T-cell (primary cell): ENCODE results near the gene SLC12A2. TPM values are rescaled to one million over a fixed set of nuclear protein-coding genes. Genes with fewer than 3 reads are reported as not detected.
A peak's percentile ranks its signal among the peaks of the same experiment; 100 is the strongest.

Source experiments
- ATAC-seq, 4 experiments: fragments of 200-7000 bp in 3 of 4; fragments of 150-1000 bp in 1 of 4; cut with Tn5 transposase; replicated peaks in 1 of 4; 1 replicate in 3 of 4; 2 replicates in 1 of 4; pipeline ENCODE4 v1.10.0; 2021; ENCODE audit warnings: moderate library complexity in 3 of 4, mild to moderate bottlenecking in 2 of 4, moderate number of reproducible peaks in 1 of 4
- CTCF ChIA-PET, 2 donors: fragments of 300-600 bp; sonication (Branson Sonifier 250); formaldehyde crosslinking; loops; one replicate each; lab custom pipeline; 2022; ENCODE audit warnings: antibody characterized with exemption in 2 of 2; lab: Charles Lee
- POLR2A ChIA-PET, 2 donors: fragments of 300-600 bp; sonication (Branson Sonifier 250); formaldehyde crosslinking; loops; one replicate each; lab custom pipeline; 2022; ENCODE audit warnings: antibody characterized with exemption in 2 of 2; lab: Charles Lee
- DNase-seq, 35 experiments: peaks; one replicate each; pipeline versions ENCODE4 v3.0.0 to v3.0.0-alpha.2; 2013 to 2023
- H3K27ac ChIP-seq: one replicate; pipeline ENCODE4 v1.5.1; 2013; ENCODE audit warnings: low read length
- H3K27me3 ChIP-seq, 2 experiments: replicated peaks in 1 of 2; 1 replicate in 1 of 2; 2 replicates in 1 of 2; pipeline versions ENCODE4 v1.6.1 to v1.7.0; 2013; ENCODE audit warnings: low read length in 1 of 2, mixed read lengths in 1 of 2; ENCODE audit not compliant: control insufficient read depth in 2 of 2, insufficient read depth in 2 of 2; ENCODE audit errors: extremely low read depth in 1 of 2
- H3K36me3 ChIP-seq, 2 donors: 1 replicate in 1 of 2; 2 replicates in 1 of 2; pipeline versions ENCODE4 v1.6.1 to v1.7.0; 2013; ENCODE audit warnings: low read length in 1 of 2; ENCODE audit not compliant: control insufficient read depth in 2 of 2, insufficient read depth in 1 of 2; ENCODE audit errors: extremely low read depth in 1 of 2
- H3K4me1 ChIP-seq, 2 experiments: 1 replicate in 1 of 2; 2 replicates in 1 of 2; pipeline versions ENCODE4 v1.6.1 to v1.7.0; 2013; ENCODE audit warnings: low read length in 2 of 2, mixed read lengths in 1 of 2; ENCODE audit not compliant: insufficient read depth in 2 of 2, control insufficient read depth in 1 of 2; ENCODE audit errors: extremely low read depth in 1 of 2
- H3K4me3 ChIP-seq, 2 donors: 1 replicate in 1 of 2; 2 replicates in 1 of 2; pipeline versions ENCODE4 v1.5.1 to v1.7.0; 2013; ENCODE audit warnings: mild to moderate bottlenecking in 2 of 2, low read length in 1 of 2, moderate library complexity in 1 of 2; ENCODE audit not compliant: control insufficient read depth in 1 of 2; ENCODE audit errors: extremely low read depth in 1 of 2
- H3K9me3 ChIP-seq: 2 replicates; pipeline ENCODE4 v1.7.0; 2013
- H3K27ac Mint-ChIP-seq, 2 donors: one replicate each; pipeline ENCODE4 v1.8.0; 2020 to 2021; ENCODE audit warnings: mild to moderate bottlenecking in 2 of 2, mixed read lengths in 2 of 2
- H3K27me3 Mint-ChIP-seq, 2 donors: one replicate each; pipeline ENCODE4 v1.8.0; 2021 to 2022; ENCODE audit warnings: mixed read lengths in 2 of 2
- H3K36me3 Mint-ChIP-seq: one replicate; pipeline ENCODE4 v1.8.0; 2021; ENCODE audit warnings: mixed read lengths
- H3K4me1 Mint-ChIP-seq, 3 donors: one replicate each; pipeline ENCODE4 v1.8.0; 2020 to 2022; ENCODE audit warnings: mixed read lengths in 3 of 3, mild to moderate bottlenecking in 1 of 3
- H3K4me3 Mint-ChIP-seq, 3 donors: one replicate each; pipeline ENCODE4 v1.8.0; 2020 to 2022; ENCODE audit warnings: mild to moderate bottlenecking in 3 of 3, mixed read lengths in 3 of 3, moderate library complexity in 3 of 3
- H3K9me3 Mint-ChIP-seq, 3 donors: one replicate each; pipeline ENCODE4 v1.8.0; 2020 to 2022; ENCODE audit warnings: mixed read lengths in 3 of 3
- WGBS: methylation state at CpG from one replicate; pipeline ENCODE4 v1.1.5; 2013; ENCODE audit warnings: missing lambda C conversion rate; ENCODE audit not compliant: insufficient coverage; 5-methylcytosine and 5-hydroxymethylcytosine counted together
- total RNA-seq, 35 experiments: library from RNA in 6 of 35; stranded (reverse) in 6 of 35; fragments of 120-200 nt in 1 of 35; gene quantifications; one replicate each; pipeline versions ENCODE4 v1.2.1 to v1.2.4 and lab custom pipeline; 2013 to 2026

The SLC12A2 gene
- total RNA-seq, 5 donors from 2014 or later (not counting 1 experiment from before 2014, with no cell fraction given) = 10.5 to 15.9 (median 12.4) TPM

DNA sequence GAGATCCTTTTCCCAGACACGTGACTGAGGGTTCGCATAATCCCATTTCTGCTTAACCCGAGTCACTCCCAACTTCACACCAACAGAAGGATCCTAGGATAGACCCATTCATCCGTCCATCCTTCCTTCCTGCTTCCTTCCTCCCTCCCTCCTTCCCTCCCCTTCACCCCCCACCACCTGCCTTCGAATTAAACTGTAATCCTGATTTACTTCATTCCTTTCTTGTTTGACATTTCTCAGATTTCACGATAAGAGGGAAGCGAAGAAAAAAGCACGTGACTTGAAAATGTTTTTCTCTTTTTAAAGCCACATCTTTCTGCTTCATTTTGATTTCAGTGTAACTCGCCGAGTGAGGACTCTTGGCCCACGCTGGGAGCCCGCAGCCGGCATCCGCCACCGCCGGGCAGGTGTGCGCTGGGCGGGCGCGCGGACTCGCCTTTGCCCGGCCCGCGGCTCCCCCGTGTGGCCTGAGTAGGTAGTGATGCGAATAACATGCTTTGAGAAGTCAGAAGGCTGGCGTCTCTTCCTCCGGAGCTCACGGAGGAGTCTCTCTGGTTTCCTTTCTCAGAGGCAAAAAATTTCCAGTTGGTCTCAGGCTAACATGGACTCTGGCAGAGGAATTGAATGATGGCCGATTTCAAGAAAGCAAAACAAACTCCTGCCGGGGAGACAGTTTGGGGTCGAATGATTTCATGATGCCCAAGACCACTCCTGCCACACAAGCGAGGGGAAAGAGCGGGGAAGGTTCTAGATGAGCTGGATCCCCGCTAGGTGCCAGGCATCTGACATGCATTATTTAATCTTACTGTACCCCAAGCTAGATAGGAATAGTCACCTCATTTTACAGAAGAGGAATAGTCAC, 117.7 kb downstream of the SLC12A2 start:
- Mint-ChIP-seq H3K36me3 (no peaks in the 10 kb centered on the region), H3K27me3 (peaks cover 0 to 2% of the 10 kb centered on the region in 2 donors), H3K27ac (no peak overlapping the region), H3K4me3 (peak overlapping the region in 1 of 3 donors; percentile 38), H3K9me3 (no peaks in the 10 kb centered on the region), H3K4me1 (peaks cover 29 to 34% (median 34%) of the 10 kb centered on the region in 3 donors)
- peak; percentile 70 to 92 (median 90) for ATAC-seq
- H3K27ac ChIP-seq = no peak overlapping the region
- WGBS = 11% methylated on average over 30 of the region's 36 CpGs
- H3K4me1 ChIP-seq = peaks cover 20 to 21% of the 10 kb centered on the region in 2 experiments
- POLR2A ChIA-PET = no interaction called here
- H3K36me3 ChIP-seq = no peaks in the 10 kb centered on the region
- peaks cover 0 to 5% of the 10 kb centered on the region in 2 experiments for H3K27me3 ChIP-seq
- DNase-seq = peak; percentile 58 to 88 (median 79)
- no peaks in the 10 kb centered on the region for H3K9me3 ChIP-seq
- H3K4me3 ChIP-seq = peak overlapping the region in 1 of 2 donors; percentile 30
- CTCF ChIA-PET = interaction anchor here (0.5 to 2.2 kb wide), 11 partner anchors 12 to 664 kb away, joined by 3 to 10 read pairs (median 3); no protein-coding TSS in a partner anchor

DNA sequence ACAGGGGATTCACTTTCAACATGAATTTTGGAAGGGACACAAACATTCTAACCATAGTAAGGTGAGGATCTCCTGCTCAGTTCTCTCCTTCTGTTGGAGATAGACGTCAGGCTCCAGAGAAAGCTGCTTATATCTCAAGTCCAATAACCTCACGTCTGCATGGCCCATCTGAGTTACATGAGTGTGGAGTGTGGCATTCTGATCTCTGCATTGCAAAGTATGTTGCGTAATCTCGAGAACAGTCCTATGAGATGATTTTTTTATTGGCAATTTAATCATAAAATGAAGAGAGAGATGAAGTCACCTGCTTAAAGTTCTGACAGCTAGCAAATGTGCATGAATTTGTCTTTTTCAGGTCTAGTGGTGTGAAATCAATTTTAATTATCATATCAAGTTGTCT, 118.8 kb downstream of the SLC12A2 start:
- DNase-seq (no peak), ATAC-seq (no peak)
- no peaks in the 10 kb centered on the region for H3K9me3 ChIP-seq
- peaks cover 10 to 17% of the 10 kb centered on the region in 2 experiments for H3K4me1 ChIP-seq
- Mint-ChIP-seq H3K36me3 (no peaks in the 10 kb centered on the region), H3K4me3 (no peak overlapping the region), H3K27ac (no peak overlapping the region), H3K4me1 (peaks cover 19 to 24% (median 24%) of the 10 kb centered on the region in 3 donors), H3K9me3 (no peaks in the 10 kb centered on the region), H3K27me3 (peaks cover 0 to 2% of the 10 kb centered on the region in 2 donors)
- H3K4me3 ChIP-seq = no peak overlapping the region
- H3K27me3 ChIP-seq = peaks cover 0 to 5% of the 10 kb centered on the region in 2 experiments
- CTCF ChIA-PET = interaction anchor here (0.6 to 2.2 kb wide), 4 partner anchors 12 to 665 kb away, joined by 3 to 10 read pairs (median 6); no protein-coding TSS in a partner anchor
- 100% methylated on average over 3 of the region's 4 CpGs for WGBS
- POLR2A ChIA-PET = no interaction called here
- H3K27ac ChIP-seq = no peak overlapping the region
- no peaks in the 10 kb centered on the region for H3K36me3 ChIP-seq

DNA sequence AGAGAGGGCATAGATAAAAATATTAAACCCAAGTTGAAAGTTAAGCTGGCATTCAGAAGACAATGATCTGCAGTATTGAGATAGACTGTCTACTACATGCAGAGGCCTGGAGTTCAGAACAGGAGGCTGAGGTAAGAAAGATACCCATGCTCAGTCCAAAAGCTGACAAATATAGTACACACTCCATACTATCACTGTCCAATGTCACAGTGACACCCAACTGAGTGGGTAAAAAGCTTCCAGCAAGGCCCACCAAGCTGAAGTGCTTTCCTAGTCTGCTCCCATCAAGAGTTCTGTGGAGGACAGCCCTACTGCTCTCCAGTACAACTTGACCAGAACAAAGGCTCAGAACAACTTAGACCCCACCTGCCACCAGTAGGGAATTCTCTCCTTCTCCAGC, 124.9 kb downstream of the SLC12A2 start:
- Mint-ChIP-seq H3K27me3 (peaks cover 5 to 11% of the 10 kb centered on the region in 2 donors), H3K4me3 (no peak overlapping the region), H3K9me3 (no peaks in the 10 kb centered on the region), H3K36me3 (no peaks in the 10 kb centered on the region), H3K4me1 (peaks cover 0 to 2% (median 2%) of the 10 kb centered on the region in 3 donors), H3K27ac (no peak overlapping the region)
- Histone ChIP-seq H3K4me3 (no peak overlapping the region), H3K27ac (no peak overlapping the region), H3K9me3 (no peaks in the 10 kb centered on the region), H3K36me3 (no peaks in the 10 kb centered on the region), H3K4me1 (no peaks in the 10 kb centered on the region), H3K27me3 (no peaks in the 10 kb centered on the region)
- ChIA-PET CTCF (no interaction called here), POLR2A (no interaction called here)
- no peak for ATAC-seq
- no peak for DNase-seq

DNA sequence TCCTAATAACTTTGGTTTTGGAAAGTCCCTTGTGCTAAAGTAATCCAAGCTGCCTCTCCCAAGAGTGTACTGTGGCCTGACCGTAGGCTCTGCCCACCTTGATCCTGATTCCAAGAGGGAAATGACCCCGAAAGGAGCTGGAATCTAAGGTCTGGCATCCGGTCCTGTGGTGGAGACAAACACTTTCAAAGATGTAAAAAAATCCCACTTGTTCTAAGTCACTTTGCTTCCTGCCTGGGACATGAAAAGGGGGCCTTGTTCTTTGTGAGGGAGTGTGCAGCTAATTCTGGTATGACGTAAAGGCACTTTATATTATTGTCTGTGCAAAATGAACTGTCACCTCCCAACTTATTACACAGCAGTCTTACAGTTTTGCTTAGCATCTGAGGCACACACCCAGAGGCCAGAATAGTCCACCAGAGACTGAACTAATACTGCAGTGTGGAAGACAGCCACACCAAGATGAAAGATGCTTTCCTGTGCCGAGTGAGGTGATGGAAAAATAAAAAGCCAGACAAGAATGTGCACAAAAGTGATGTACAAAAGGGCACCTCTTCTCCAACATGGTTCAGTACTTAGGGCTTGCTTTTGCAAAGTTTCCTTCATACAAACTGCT, 128.7 kb downstream of the SLC12A2 start:
- Mint-ChIP-seq H3K4me3 (no peak overlapping the region), H3K27me3 (peaks cover 5 to 11% of the 10 kb centered on the region in 2 donors)
- CTCF ChIA-PET = interaction anchor here (0.6 to 1.3 kb wide), 4 partner anchors 83 to 797 kb away, joined by 3 to 4 read pairs (median 3); no protein-coding TSS in a partner anchor

DNA sequence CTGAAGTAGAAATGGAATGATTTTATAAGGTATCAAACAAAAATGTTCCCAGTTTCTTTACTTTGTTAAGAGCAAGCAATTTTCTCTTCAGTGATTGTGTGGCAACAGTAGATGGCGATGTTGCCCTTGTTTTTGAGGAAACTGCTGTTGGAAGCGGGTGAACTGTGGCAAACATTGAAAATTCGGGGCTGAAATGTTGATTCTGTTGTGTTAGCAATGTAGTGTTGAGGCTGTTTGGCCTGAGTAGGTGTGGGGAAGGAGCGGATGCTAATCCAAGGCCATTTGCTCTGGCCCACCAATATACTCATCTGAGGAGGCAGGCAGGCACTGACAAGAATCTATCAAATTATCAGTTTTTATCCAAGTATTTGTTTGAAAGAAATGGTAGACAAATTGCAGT, 129.8 kb downstream of the SLC12A2 start:
- H3K4me1 ChIP-seq = no peaks in the 10 kb centered on the region
- Mint-ChIP-seq H3K4me3 (no peak overlapping the region), H3K9me3 (no peaks in the 10 kb centered on the region), H3K27me3 (peaks cover 6 to 8% of the 10 kb centered on the region in 2 donors), H3K36me3 (no peaks in the 10 kb centered on the region), H3K27ac (no peak overlapping the region), H3K4me1 (peaks cover 0 to 2% (median 2%) of the 10 kb centered on the region in 3 donors)
- ChIA-PET POLR2A (no interaction called here), CTCF (interaction anchor here in 1 of 2 donors (1.2 kb wide), 1 partner anchor 798 kb away, joined by 3 read pairs; no protein-coding TSS in a partner anchor)
- H3K27me3 ChIP-seq = peaks cover 0 to 5% of the 10 kb centered on the region in 2 experiments
- peak in 16 of 35 experiments; percentile 9 to 62 (median 18) for DNase-seq
- 15% methylated on average over 4 of the region's 4 CpGs for WGBS
- no peaks in the 10 kb centered on the region for H3K36me3 ChIP-seq
- no peak overlapping the region for H3K4me3 ChIP-seq
- H3K9me3 ChIP-seq = no peaks in the 10 kb centered on the region
- no peak for ATAC-seq
- H3K27ac ChIP-seq = no peak overlapping the region

More for the DNA sequence above, 128.7 kb downstream of the SLC12A2 start:
- Mint-ChIP-seq H3K4me1 (peaks cover 0 to 2% (median 2%) of the 10 kb centered on the region in 3 donors), H3K27ac (no peak overlapping the region), H3K9me3 (no peaks in the 10 kb centered on the region), H3K36me3 (no peaks in the 10 kb centered on the region)
- ATAC-seq (no peak), DNase-seq (no peak)
- POLR2A ChIA-PET = no interaction called here
- H3K4me1 ChIP-seq = no peaks in the 10 kb centered on the region
- H3K27ac ChIP-seq = no peak overlapping the region
- 67% methylated on average over 1 of the region's 5 CpGs for WGBS
- H3K9me3 ChIP-seq = no peaks in the 10 kb centered on the region
- peaks cover 0 to 5% of the 10 kb centered on the region in 2 experiments for H3K27me3 ChIP-seq
- no peak overlapping the region for H3K4me3 ChIP-seq
- no peaks in the 10 kb centered on the region for H3K36me3 ChIP-seq

DNA sequence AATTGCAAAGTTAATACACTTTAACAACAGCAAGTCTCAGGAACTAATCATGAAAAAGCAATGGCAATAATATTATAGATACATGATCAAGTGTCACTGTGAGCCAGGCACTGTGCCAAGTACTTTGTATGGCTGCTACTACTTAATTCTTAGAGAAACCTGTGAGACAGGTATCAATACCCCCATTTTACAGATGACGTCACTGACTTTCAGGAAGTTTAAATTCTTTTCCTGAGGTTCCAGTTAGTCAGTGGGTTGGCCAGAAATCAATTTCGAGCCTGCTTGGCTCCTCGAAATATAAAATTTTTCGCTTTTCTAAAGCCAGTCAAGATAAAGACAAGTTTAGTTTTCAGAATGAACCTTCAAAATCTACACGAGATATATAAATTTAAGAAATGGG, 130.3 kb downstream of the SLC12A2 start:
- Histone ChIP-seq H3K27ac (no peak overlapping the region), H3K4me3 (no peak overlapping the region), H3K36me3 (no peaks in the 10 kb centered on the region), H3K27me3 (peaks cover 0 to 5% of the 10 kb centered on the region in 2 experiments), H3K9me3 (no peaks in the 10 kb centered on the region), H3K4me1 (no peaks in the 10 kb centered on the region)
- ChIA-PET POLR2A (no interaction called here), CTCF (interaction anchor here in 1 of 2 donors (1.2 kb wide), 1 partner anchor 12 kb away, joined by 3 read pairs; no protein-coding TSS in a partner anchor)
- no peaks in the 10 kb centered on the region for H3K9me3 Mint-ChIP-seq
- no peak for ATAC-seq
- 83% methylated on average over 2 of the region's 5 CpGs for WGBS
- H3K4me1 Mint-ChIP-seq = peaks cover 0 to 2% (median 2%) of the 10 kb centered on the region in 3 donors
- peaks cover 4 to 6% of the 10 kb centered on the region in 2 donors for H3K27me3 Mint-ChIP-seq
- no peak overlapping the region for H3K4me3 Mint-ChIP-seq
- DNase-seq = no peak
- no peaks in the 10 kb centered on the region for H3K36me3 Mint-ChIP-seq
- H3K27ac Mint-ChIP-seq = no peak overlapping the region
